Kidney (tissue), 14 donors: ENCODE measurements around the gene SOHLH1. TPM values are rescaled to one million over a fixed set of nuclear protein-coding genes. Genes with fewer than 3 reads are reported as not detected.

Source experiments
- DNase-seq, 5 donors: peaks; one replicate each; pipeline ENCODE4 v3.0.0-alpha.2; 2013 to 2020
- FAIRE-seq: peaks from 2 replicates; lab custom pipeline; 2012; peaks lifted over from hg19 to GRCh38; lab: Jason Lieb, UNC
- H3K27ac ChIP-seq, 2 donors: one replicate each; pipeline ENCODE4 v1.7.0; 2013; ENCODE audit warnings: low read depth in 2 of 2, low read length in 2 of 2, inconsistent platforms in 1 of 2
- H3K27me3 ChIP-seq: one replicate; pipeline ENCODE4 v1.7.1; 2013; ENCODE audit warnings: low read length, inconsistent platforms; ENCODE audit not compliant: control insufficient read depth, insufficient read depth
- H3K36me3 ChIP-seq, 3 donors: one replicate each; pipeline versions ENCODE4 v1.7.0 to v1.7.1; 2013; ENCODE audit warnings: low read length in 3 of 3, control low read depth in 1 of 3, inconsistent platforms in 1 of 3; ENCODE audit not compliant: insufficient read depth in 3 of 3, control insufficient read depth in 2 of 3
- H3K4me1 ChIP-seq, 3 donors: one replicate each; pipeline versions ENCODE4 v1.7.0 to v1.7.1; 2013; ENCODE audit warnings: low read length in 3 of 3, inconsistent platforms in 1 of 3, low read depth in 1 of 3; ENCODE audit not compliant: control insufficient read depth in 2 of 3, insufficient read depth in 2 of 3
- H3K4me3 ChIP-seq, 3 donors: one replicate each; pipeline versions ENCODE4 v1.7.0 to v1.8.1; 2013; ENCODE audit warnings: low read length in 3 of 3, control low read depth in 1 of 3, inconsistent platforms in 1 of 3
- H3K9ac ChIP-seq, 3 donors: one replicate each; pipeline versions ENCODE4 v1.7.0 to v1.7.1; 2013; ENCODE audit warnings: low read length in 3 of 3, control low read depth in 1 of 3, inconsistent platforms in 1 of 3
- H3K9me3 ChIP-seq, 3 donors: one replicate each; pipeline versions ENCODE4 v1.7.0 to v1.7.1; 2013; ENCODE audit warnings: low read length in 3 of 3, control low read depth in 1 of 3, inconsistent platforms in 1 of 3; ENCODE audit not compliant: control insufficient read depth in 2 of 3, insufficient read depth in 1 of 3
- CTCF ChIP-seq: IDR thresholded peaks from 3 replicates; pipeline ENCODE4 v1.5.1; 2012; ENCODE audit warnings: mild to moderate bottlenecking, moderate library complexity, borderline replicate concordance; ENCODE audit not compliant: insufficient read depth; ENCODE audit errors: extremely low read depth
- intact Hi-C: fragments of 100-400 bp; cut with DNase I; formaldehyde crosslinking; loops from one replicate; pipeline ENCODE4 v1.11.1; 2022
- polyA plus RNA-seq: library from polyadenylated mRNA; stranded (reverse); fragments of 350-450 nt; fragmentation: Illumina TruSeq; extraction: RNeasy Lipid Tissue Mini Kit (QIAGEN cat#74804); gene quantifications from one replicate; pipeline ENCODE4 v1.2.3, GENCODE V29; 2014; ENCODE audit warnings: low read depth, low replicate concordance; ENCODE audit not compliant: insufficient read depth
- total RNA-seq: library from RNA; stranded (reverse); fragmentation: NEBNext Ultra II Directional; extraction: Animal tissue kit (Norgen Biotek cat#: 25700); gene quantifications from one replicate; pipeline ENCODE4 v1.2.1, GENCODE V29; 2021
- donor health status: control.
- donor health status: control.
- donor health status: control.
- donor health status: control.
- donor health status: control.
- donor health status: DM: yes; HTN: yes; CAD: no.
- donor health status: Normal renal cell carcinoma (clear cell type).

Gene SOHLH1
- total and polyA plus RNA-seq, 2 donors from 2014 or later, result not detected

- no peak overlapping the region for H3K9ac ChIP-seq
- FAIRE-seq (no peak), DNase-seq (no peak)
- no peak overlapping the region for H3K4me3 ChIP-seq
- no peaks in the 10 kb centered on the region for H3K36me3 ChIP-seq
- intact Hi-C loops, result no loop called here
- H3K27me3 ChIP-seq, result no peaks in the 10 kb centered on the region
- no peaks in the 10 kb centered on the region for H3K4me1 ChIP-seq
- H3K9me3 ChIP-seq, result no peaks in the 10 kb centered on the region
- H3K27ac ChIP-seq, result no peak overlapping the region
- no peak for TF ChIP-seq CTCF
These were observed 47.3 kb upstream of the SOHLH1 start for GRCh38 chr9:135746565-135746964.

- DNase-seq (no peak), FAIRE-seq (no peak)
- Histone ChIP-seq H3K27me3 (no peaks in the 10 kb centered on the region), H3K36me3 (no peaks in the 10 kb centered on the region), H3K27ac (no peak overlapping the region), H3K9ac (no peak overlapping the region), H3K9me3 (no peaks in the 10 kb centered on the region), H3K4me3 (no peak overlapping the region), H3K4me1 (no peaks in the 10 kb centered on the region)
- intact Hi-C loops, result no loop called here
- no peak for TF ChIP-seq CTCF
These were observed 46.5 kb upstream of the SOHLH1 start for GRCh38 chr9:135745686-135746324.

- Histone ChIP-seq H3K9me3 (no peaks in the 10 kb centered on the region), H3K27me3 (no peaks in the 10 kb centered on the region), H3K4me3 (no peak overlapping the region), H3K9ac (no peak overlapping the region), H3K4me1 (no peaks in the 10 kb centered on the region), H3K36me3 (no peaks in the 10 kb centered on the region), H3K27ac (no peak overlapping the region)
- FAIRE-seq, result no peak
- no peak for DNase-seq
- intact Hi-C loops, result no loop called here
- TF ChIP-seq CTCF, result no peak
These were observed 45.9 kb upstream of the SOHLH1 start for GRCh38 chr9:135745189-135745588.
